ENCODE measurements around the gene CENPO. TPM values are rescaled to one million over a fixed set of nuclear protein-coding genes. Genes with fewer than 3 reads are reported as not detected.

The CENPO gene
- polyA plus RNA-seq, 3 donors, result 1.6 to 2.6 (median 2.3) TPM

- H3K79me2 ChIP-seq (ENCODE audit: insufficient read depth, low read length), result no peaks in the 10 kb centered on the region
- peaks cover 8% of the 10 kb centered on the region for H4K20me1 ChIP-seq (ENCODE audit: insufficient read depth, low read length)
- no peak overlapping the region for H3K4me2 ChIP-seq (replicated peaks; ENCODE audit: extremely low read depth, low read length, poor library complexity, severe bottlenecking)
- Mint-ChIP-seq H3K9me3 (no peaks in the 10 kb centered on the region), H3K27ac (no peak overlapping the region), H3K27me3 (ENCODE audit: low read depth in 3 of 3) (peaks cover 0 to 1% (median 0%) of the 10 kb centered on the region in 3 donors), H3K36me3 (peaks cover 58 to 73% of the 10 kb centered on the region in 2 donors), H3K4me1 (no peaks in the 10 kb centered on the region), H3K4me3 (no peak overlapping the region)
- H3K9ac ChIP-seq (ENCODE audit: insufficient read depth, low read length, poor library complexity, severe bottlenecking), result no peak overlapping the region
- H3K4me3 ChIP-seq (replicated peaks in 1 of 3; ENCODE audit: low read depth in 2 of 3, low read length in 3 of 3), result no peak overlapping the region
- H3K4me1 ChIP-seq (ENCODE audit: control insufficient read depth in 1 of 2, insufficient read depth in 2 of 2, low read length in 2 of 2), result no peaks in the 10 kb centered on the region
- H3K9me3 ChIP-seq (replicated peaks in 1 of 2; ENCODE audit: control insufficient read depth in 1 of 2, insufficient read depth in 1 of 2, low read length in 2 of 2), result no peaks in the 10 kb centered on the region
- H3K27me3 ChIP-seq (ENCODE audit: control insufficient read depth in 2 of 2, insufficient read depth in 2 of 2, low read length in 2 of 2), result no peaks in the 10 kb centered on the region
- WGBS (ENCODE audit: insufficient coverage), result no CpG with 5 or more reads among the region's 1 CpG
- TF ChIP-seq CTCF (IDR thresholded peaks at IDR 0.05), result no peak
- H3K36me3 ChIP-seq (replicated peaks in 1 of 2; ENCODE audit: control insufficient read depth in 1 of 2, insufficient read depth in 2 of 2, low read length in 2 of 2), result peaks cover 42 to 89% of the 10 kb centered on the region in 2 donors
- no peak for DNase-seq
- no peak overlapping the region for H2AFZ ChIP-seq (ENCODE audit: insufficient read depth, low read depth, low read length, poor library complexity, severe bottlenecking)
- no peak overlapping the region for H3K27ac ChIP-seq (ENCODE audit: low read depth in 1 of 2, low read length in 2 of 2)
- intact Hi-C loops (cut with micrococcal nuclease), result no loop called here
These were observed 48.9 kb upstream of the CENPO start for GRCh38 chr2:24744356-24744755.

GRCh38 chr2:24745825-24746224, 47.4 kb upstream of the CENPO start:
- no peak overlapping the region for H3K4me2 ChIP-seq (replicated peaks; ENCODE audit: extremely low read depth, low read length, poor library complexity, severe bottlenecking)
- no peak overlapping the region for H3K9ac ChIP-seq (ENCODE audit: insufficient read depth, low read length, poor library complexity, severe bottlenecking)
- no peaks in the 10 kb centered on the region for H3K27me3 ChIP-seq (ENCODE audit: control insufficient read depth in 2 of 2, insufficient read depth in 2 of 2, low read length in 2 of 2)
- H3K36me3 ChIP-seq (replicated peaks in 1 of 2; ENCODE audit: control insufficient read depth in 1 of 2, insufficient read depth in 2 of 2, low read length in 2 of 2), result peaks cover 41 to 88% of the 10 kb centered on the region in 2 donors
- no peaks in the 10 kb centered on the region for H3K79me2 ChIP-seq (ENCODE audit: insufficient read depth, low read length)
- Mint-ChIP-seq H3K4me3 (no peak overlapping the region), H3K4me1 (no peaks in the 10 kb centered on the region), H3K27me3 (ENCODE audit: low read depth in 3 of 3) (peaks cover 0 to 1% (median 0%) of the 10 kb centered on the region in 3 donors), H3K36me3 (peaks cover 58 to 78% of the 10 kb centered on the region in 2 donors), H3K27ac (no peak overlapping the region), H3K9me3 (no peaks in the 10 kb centered on the region)
- H3K4me1 ChIP-seq (ENCODE audit: control insufficient read depth in 1 of 2, insufficient read depth in 2 of 2, low read length in 2 of 2), result no peaks in the 10 kb centered on the region
- no peaks in the 10 kb centered on the region for H3K9me3 ChIP-seq (replicated peaks in 1 of 2; ENCODE audit: control insufficient read depth in 1 of 2, insufficient read depth in 1 of 2, low read length in 2 of 2)
- no peak overlapping the region for H3K27ac ChIP-seq (ENCODE audit: low read depth in 1 of 2, low read length in 2 of 2)
- no peak for TF ChIP-seq CTCF (IDR thresholded peaks at IDR 0.05)
- peaks cover 8% of the 10 kb centered on the region for H4K20me1 ChIP-seq (ENCODE audit: insufficient read depth, low read length)
- H3K4me3 ChIP-seq (replicated peaks in 1 of 3; ENCODE audit: low read depth in 2 of 3, low read length in 3 of 3), result no peak overlapping the region
- DNase-seq, result no peak
- H2AFZ ChIP-seq (ENCODE audit: insufficient read depth, low read depth, low read length, poor library complexity, severe bottlenecking), result no peak overlapping the region
- 100% methylated on average over 1 of the region's 2 CpGs for WGBS (ENCODE audit: insufficient coverage)
- intact Hi-C loops (cut with micrococcal nuclease), result no loop called here
